GM23338 (cell line): ENCODE measurements around the gene ERC1. TPM values are rescaled to one million over a fixed set of nuclear protein-coding genes. Genes with fewer than 3 reads are reported as not detected.

Experiments
- ATAC-seq: fragments of 200-7000 bp; cut with Tn5 transposase; 3 replicates; pipeline ENCODE4 v1.9.1; 2020
- DNase-seq: peaks from one replicate; pipeline ENCODE4 v3.0.0-alpha.2; 2015; ENCODE audit warnings: low spot score
- H2AFZ ChIP-seq: fragments of 200-600 bp; sonication (generic); 2 replicates; pipeline ENCODE4 v1.8.0; 2016; ENCODE audit warnings: antibody characterized with exemption, mild to moderate bottlenecking, moderate library complexity
- H3F3A ChIP-seq: fragments of 200-600 bp; sonication (generic); replicated peaks from 2 replicates; pipeline ENCODE4 v1.8.0; 2017; ENCODE audit warnings: antibody characterized with exemption, mixed run types, low read depth
- H3K27ac ChIP-seq: fragments of 200-600 bp; sonication (generic); 2 replicates; pipeline ENCODE4 v1.6.1; 2016; ENCODE audit warnings: low read depth
- H3K27me3 ChIP-seq: fragments of 200-600 bp; sonication (generic); 2 replicates; pipeline ENCODE4 v1.8.0; 2016; ENCODE audit warnings: mild to moderate bottlenecking, mixed run types, moderate library complexity; ENCODE audit not compliant: insufficient read depth
- H3K36me3 ChIP-seq: fragments of 200-600 bp; sonication (generic); 2 replicates; pipeline ENCODE4 v1.8.0; 2016; ENCODE audit warnings: mild to moderate bottlenecking; ENCODE audit not compliant: insufficient read depth
- H3K4me1 ChIP-seq: fragments of 200-600 bp; sonication (generic); 2 replicates; pipeline ENCODE4 v1.8.0; 2016; ENCODE audit warnings: mild to moderate bottlenecking, moderate library complexity; ENCODE audit not compliant: insufficient read depth
- H3K4me2 ChIP-seq: fragments of 200-600 bp; sonication (generic); 2 replicates; pipeline ENCODE4 v1.7.1; 2017; ENCODE audit warnings: mixed run types
- H3K4me3 ChIP-seq: fragments of 200-600 bp; sonication (generic); 2 replicates; pipeline ENCODE4 v1.6.1; 2016; ENCODE audit warnings: mixed run types
- H3K79me2 ChIP-seq: fragments of 200-600 bp; sonication (generic); replicated peaks from 2 replicates; pipeline ENCODE4 v1.8.0; 2017; ENCODE audit warnings: mild to moderate bottlenecking; ENCODE audit not compliant: insufficient read depth
- H3K9me2 ChIP-seq: fragments of 200-600 bp; sonication (generic); 2 replicates; pipeline ENCODE4 v1.8.0; 2017; ENCODE audit not compliant: insufficient read depth
- H4K20me1 ChIP-seq: fragments of 200-600 bp; sonication (generic); replicated peaks from 2 replicates; pipeline ENCODE4 v1.8.0; 2017; ENCODE audit warnings: mild to moderate bottlenecking; ENCODE audit not compliant: insufficient read depth
- H3K27ac Mint-ChIP-seq: 2 replicates; pipeline ENCODE4 v1.8.0; 2020; ENCODE audit warnings: inconsistent platforms, mild to moderate bottlenecking, moderate library complexity, mixed read lengths
- H3K27me3 Mint-ChIP-seq: 3 replicates; pipeline ENCODE4 v1.8.0; 2022; ENCODE audit warnings: low read depth, mild to moderate bottlenecking, moderate library complexity, mixed read lengths, inconsistent platforms; ENCODE audit not compliant: insufficient read depth, poor library complexity
- H3K36me3 Mint-ChIP-seq: 3 replicates; pipeline ENCODE4 v1.8.0; 2021; ENCODE audit warnings: low read depth, mild to moderate bottlenecking, inconsistent platforms, moderate library complexity, mixed read lengths
- H3K4me1 Mint-ChIP-seq: 3 replicates; pipeline ENCODE4 v1.8.0; 2020; ENCODE audit warnings: mild to moderate bottlenecking, inconsistent platforms, mixed read lengths
- H3K4me3 Mint-ChIP-seq: 3 replicates; pipeline ENCODE4 v1.8.0; 2021; ENCODE audit warnings: moderate library complexity, mild to moderate bottlenecking, inconsistent platforms, mixed read lengths
- H3K9me3 Mint-ChIP-seq: 3 replicates; pipeline ENCODE4 v1.8.0; 2020; ENCODE audit warnings: moderate library complexity, mild to moderate bottlenecking, inconsistent platforms, mixed read lengths
- CREB1 ChIP-seq: fragments of 250-450 bp; sonication (Bioruptor Pico); IDR thresholded peaks from 2 replicates; pipeline ENCODE4 v1.5.0; 2020; ENCODE audit warnings: low read depth, mild to moderate bottlenecking, moderate library complexity
- CTCF ChIP-seq, 2 experiments: fragments of 200-600 bp in 1 of 2; sonication (generic) in 1 of 2; conservative IDR thresholded peaks; 2 replicates each; pipeline versions ENCODE4 v1.5.1 to v1.6.1; 2016 to 2017; ENCODE audit warnings: antibody characterized with exemption in 2 of 2, low read depth in 2 of 2, mild to moderate bottlenecking in 2 of 2, moderate library complexity in 1 of 2
- ETS1 ChIP-seq: IDR thresholded peaks from 2 replicates; pipeline ENCODE4 v1.6.1; 2016; ENCODE audit warnings: antibody characterized with exemption
- EZH2 ChIP-seq: fragments of 200-600 bp; sonication (generic); IDR thresholded peaks from one replicate; pipeline ENCODE4 v1.8.0; 2017; ENCODE audit warnings: antibody characterized with exemption, mild to moderate bottlenecking, low read depth; ENCODE audit not compliant: unreplicated experiment
- EZH2phosphoT487 ChIP-seq: fragments of 200-600 bp; sonication (generic); IDR thresholded peaks from one replicate; pipeline ENCODE4 v1.8.1; 2018; ENCODE audit warnings: antibody characterized with exemption; ENCODE audit not compliant: unreplicated experiment
- JUNB ChIP-seq: IDR thresholded peaks from one replicate; pipeline ENCODE4 v1.6.1; 2016; ENCODE audit warnings: antibody characterized with exemption; ENCODE audit not compliant: unreplicated experiment
- NANOG ChIP-seq: IDR thresholded peaks from 2 replicates; pipeline ENCODE4 v1.6.1; 2016; ENCODE audit warnings: antibody characterized with exemption, borderline replicate concordance
- REST ChIP-seq: IDR thresholded peaks from one replicate; pipeline ENCODE4 v1.6.1; 2018; ENCODE audit warnings: antibody characterized with exemption; ENCODE audit not compliant: unreplicated experiment
- STAT1 ChIP-seq: IDR thresholded peaks from one replicate; pipeline ENCODE4 v1.6.1; 2016; ENCODE audit warnings: antibody characterized with exemption; ENCODE audit not compliant: unreplicated experiment
- ZNF114 ChIP-seq: fragments of 250-450 bp; sonication (Bioruptor Pico); IDR thresholded peaks from 2 replicates; pipeline ENCODE4 v1.5.0; 2020; ENCODE audit warnings: mild to moderate bottlenecking, moderate library complexity
- ZNF331 ChIP-seq: fragments of 250-450 bp; sonication (Bioruptor Pico); IDR thresholded peaks from 2 replicates; pipeline ENCODE4 v1.5.0; 2020; ENCODE audit warnings: low read depth, mild to moderate bottlenecking, moderate library complexity
- ZNF462 ChIP-seq: fragments of 250-450 bp; sonication (Bioruptor Pico); IDR thresholded peaks from 2 replicates; pipeline ENCODE4 v1.5.0; 2020; ENCODE audit warnings: mild to moderate bottlenecking, moderate library complexity
- polyA plus RNA-seq: library from polyadenylated mRNA; unstranded; fragments of >200 nt; fragmentation: Nextera tagmentation; extraction: Ambion mirVana; gene quantifications from 2 replicates; pipeline ENCODE4 v1.2.1, GENCODE V29; 2016
- total RNA-seq: library from RNA; depleted of rRNA; stranded (reverse); fragments of >200 nt; shearing (Covaris generic); gene quantifications from 2 replicates; pipeline ENCODE4 v1.2.3, GENCODE V29; 2014

Gene ERC1
- total and polyA plus RNA-seq, 2 experiments from 2014 or later, result 28.1 to 35.3 TPM

GRCh38 chr12:1377681-1378080, 386.7 kb downstream of the ERC1 start (continued):
- no peak for TF ChIP-seq NANOG
- no peak for TF ChIP-seq CTCF (conservative IDR thresholded peaks at IDR 0.05; ENCODE audit: low read depth in 2 of 2)
- TF ChIP-seq ETS1, result no peak
- no peak for TF ChIP-seq ZNF114 (CRISPR knock-in tag)
- no peak for TF ChIP-seq EZH2phosphoT487
- TF ChIP-seq REST, result no peak
- TF ChIP-seq STAT1, result no peak
- TF ChIP-seq JUNB, result no peak
- TF ChIP-seq CREB1 (CRISPR knock-in tag), result no peak
- TF ChIP-seq EZH2, result no peak
- no peak for TF ChIP-seq ZNF331

GRCh38 chr12:1380171-1380851, 389.3 kb downstream of the ERC1 start:
- no peaks in the 10 kb centered on the region for H3K27me3 Mint-ChIP-seq
- no peak overlapping the region for H3K4me3 Mint-ChIP-seq
- H3F3A ChIP-seq, result no peaks in the 10 kb centered on the region
- no peaks in the 10 kb centered on the region for H4K20me1 ChIP-seq
- H3K9me2 ChIP-seq, result no peaks in the 10 kb centered on the region
- H3K4me2 ChIP-seq, result no peak overlapping the region
- no peaks in the 10 kb centered on the region for H3K79me2 ChIP-seq
- H3K4me3 ChIP-seq, result no peak overlapping the region
- H2AFZ ChIP-seq, result no peak overlapping the region
- ATAC-seq, result peak; percentile 73
- no peak overlapping the region for H3K27ac ChIP-seq
- 0 out of 3 replicates have a peak, but pooled peaks cover under 1% of the 10 kb centered on the region for H3K36me3 Mint-ChIP-seq
- H3K36me3 ChIP-seq, result no peaks in the 10 kb centered on the region
- peaks cover 4% of the 10 kb centered on the region; the same call in 1 of the 2 replicates for H3K4me1 ChIP-seq
- H3K27me3 ChIP-seq, result no peaks in the 10 kb centered on the region
- 0 out of 3 replicates have a peak, but pooled peaks cover under 1% of the 10 kb centered on the region for H3K9me3 Mint-ChIP-seq
- no peak overlapping the region; the same call in 1 of the 2 replicates for H3K27ac Mint-ChIP-seq
- H3K4me1 Mint-ChIP-seq, result peaks cover 17% of the 10 kb centered on the region
- DNase-seq, result no peak
- TF ChIP-seq ZNF462 (CRISPR knock-in tag), result no peak
